Stimulated activated CD4-positive, alpha-beta T cell treated with anti-CD3 and anti-CD28 coated beads, Interleukin-2, amount 100 ng/mL, for 48 hours (primary cell): ENCODE measurements around the gene MAIP1.

ENCODE experiments used
- DNase-seq, 2 donors: peaks; one replicate each; pipeline ENCODE4 v3.0.0-alpha.2; 2020

MAIP1 gene

GRCh38 chr2:199950396-199950795 is 5.0 kb upstream of the MAIP1 start:
- no peak for DNase-seq

GRCh38 chr2:199951023-199951422 is 4.4 kb upstream of the MAIP1 start:
- no peak for DNase-seq

GRCh38 chr2:199955007-199955338 is 409 bp upstream of the MAIP1 start:
- DNase-seq, result no peak

GRCh38 chr2:199956062-199956380 is 639 bp downstream of the MAIP1 start:
- no peak for DNase-seq

GRCh38 chr2:199958014-199958413 is 2.6 kb downstream of the MAIP1 start:
- no peak for DNase-seq

GRCh38 chr2:199962203-199962602 is 6.8 kb downstream of the MAIP1 start:
- DNase-seq, result no peak

GRCh38 chr2:199966405-199966804 is 11.0 kb downstream of the MAIP1 start:
- no peak for DNase-seq

GRCh38 chr2:199966976-199967375 is 11.6 kb downstream of the MAIP1 start:
- no peak for DNase-seq

- DNase-seq, result no peak
Observed at GRCh38 chr2:199968126-199968525, 12.7 kb downstream of the MAIP1 start.

GRCh38 chr2:199972088-199972626 is 16.8 kb downstream of the MAIP1 start:
- no peak for DNase-seq

GRCh38 chr2:199973703-199974102 is 18.3 kb downstream of the MAIP1 start:
- no peak for DNase-seq

GRCh38 chr2:199975273-199975895 is 20.0 kb downstream of the MAIP1 start:
- DNase-seq, result no peak

- peak in 1 of 2 donors; percentile 23 for DNase-seq
Observed at GRCh38 chr2:199977984-199978415, 22.6 kb downstream of the MAIP1 start.

- DNase-seq, result no peak
Observed at GRCh38 chr2:199979398-199979797, 24.0 kb downstream of the MAIP1 start.

- DNase-seq, result peak; percentile 85 to 89
Observed at GRCh38 chr2:199979832-199980628, 24.6 kb downstream of the MAIP1 start.

- DNase-seq, result no peak
Observed at GRCh38 chr2:199982126-199982843, 26.9 kb downstream of the MAIP1 start.

GRCh38 chr2:199983534-199983933 is 28.2 kb downstream of the MAIP1 start:
- DNase-seq, result no peak

- no peak for DNase-seq
Observed at GRCh38 chr2:199984159-199984558, 28.8 kb downstream of the MAIP1 start.

GRCh38 chr2:199984755-199985154 is 29.4 kb downstream of the MAIP1 start:
- no peak for DNase-seq

- peak; percentile 48 for DNase-seq
Observed at GRCh38 chr2:199985625-199986207, 30.3 kb downstream of the MAIP1 start.

- DNase-seq, result no peak
Observed at GRCh38 chr2:199987586-199987985, 32.2 kb downstream of the MAIP1 start.

- DNase-seq, result no peak
Observed at GRCh38 chr2:199988151-199988550, 32.8 kb downstream of the MAIP1 start.

- no peak for DNase-seq
Observed at GRCh38 chr2:199989822-199990221, 34.4 kb downstream of the MAIP1 start.
